Loucy (cell line): Measurements from ENCODE around the gene PRUNE2.

Experiments used
- EZH2phosphoT487 ChIP-seq: fragments of 200-600 bp; IDR thresholded peaks from 2 replicates; pipeline ENCODE4 v1.6.1; 2018; ENCODE audit warnings: antibody characterized with exemption, mild to moderate bottlenecking, moderate library complexity, borderline replicate concordance
- TF ChIP-seq, protein P1 (sequence below): fragments of 200-600 bp; sonication (generic); conservative IDR thresholded peaks from 2 replicates; pipeline ENCODE4 v1.5.1; 2014; ENCODE audit warnings: mild to moderate bottlenecking, antibody characterized with exemption, low read length

- TF ChIP-seq EZH2phosphoT487: no peak
- TF ChIP-seq, protein P1, sequence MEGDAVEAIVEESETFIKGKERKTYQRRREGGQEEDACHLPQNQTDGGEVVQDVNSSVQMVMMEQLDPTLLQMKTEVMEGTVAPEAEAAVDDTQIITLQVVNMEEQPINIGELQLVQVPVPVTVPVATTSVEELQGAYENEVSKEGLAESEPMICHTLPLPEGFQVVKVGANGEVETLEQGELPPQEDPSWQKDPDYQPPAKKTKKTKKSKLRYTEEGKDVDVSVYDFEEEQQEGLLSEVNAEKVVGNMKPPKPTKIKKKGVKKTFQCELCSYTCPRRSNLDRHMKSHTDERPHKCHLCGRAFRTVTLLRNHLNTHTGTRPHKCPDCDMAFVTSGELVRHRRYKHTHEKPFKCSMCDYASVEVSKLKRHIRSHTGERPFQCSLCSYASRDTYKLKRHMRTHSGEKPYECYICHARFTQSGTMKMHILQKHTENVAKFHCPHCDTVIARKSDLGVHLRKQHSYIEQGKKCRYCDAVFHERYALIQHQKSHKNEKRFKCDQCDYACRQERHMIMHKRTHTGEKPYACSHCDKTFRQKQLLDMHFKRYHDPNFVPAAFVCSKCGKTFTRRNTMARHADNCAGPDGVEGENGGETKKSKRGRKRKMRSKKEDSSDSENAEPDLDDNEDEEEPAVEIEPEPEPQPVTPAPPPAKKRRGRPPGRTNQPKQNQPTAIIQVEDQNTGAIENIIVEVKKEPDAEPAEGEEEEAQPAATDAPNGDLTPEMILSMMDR: no peak
Measured at GRCh38 chr9:76580820-76581219, 325.1 kb downstream of the PRUNE2 start.
